Colonic mucosa (tissue), 4 donors: ENCODE measurements around the gene ZNF547. TPM values are rescaled to one million over a fixed set of nuclear protein-coding genes. Genes with fewer than 3 reads are reported as not detected.

Experiments
- DNase-seq: peaks from one replicate; pipeline ENCODE4 v3.0.0-alpha.2; 2020
- H3K27ac ChIP-seq: fragments of 200-600 bp; one replicate; pipeline ENCODE4 v1.8.0; 2021
- H3K27me3 ChIP-seq: fragments of 200-600 bp; one replicate; pipeline ENCODE4 v1.8.0; 2021
- H3K36me3 ChIP-seq: fragments of 200-600 bp; one replicate; pipeline ENCODE4 v1.8.0; 2021
- H3K4me1 ChIP-seq: fragments of 200-600 bp; one replicate; pipeline ENCODE4 v1.8.0; 2021; ENCODE audit warnings: mild to moderate bottlenecking
- H3K4me3 ChIP-seq: fragments of 200-600 bp; one replicate; pipeline ENCODE4 v1.8.0; 2021
- H3K9ac ChIP-seq, 2 donors: one replicate each; pipeline ENCODE4 v1.7.0; 2013; ENCODE audit warnings: control low read depth in 2 of 2, low read depth in 2 of 2, low read length in 2 of 2
- H3K9me3 ChIP-seq: fragments of 200-600 bp; one replicate; pipeline ENCODE4 v1.8.0; 2021
- CTCF ChIP-seq: fragments of 200-600 bp; IDR thresholded peaks from one replicate; pipeline ENCODE4 v1.8.0; 2022; ENCODE audit warnings: antibody characterized with exemption, mild to moderate bottlenecking
- intact Hi-C: fragments of 100-400 bp; cut with DNase I; formaldehyde crosslinking; loops from one replicate; pipeline ENCODE4 v1.14.1; 2022
- total RNA-seq, 2 donors: library from RNA; stranded (reverse); fragmentation: NEBNext Ultra II Directional in 1 of 2; extraction: Animal tissue kit (Norgen Biotek cat#: 25700) in 1 of 2; gene quantifications; one replicate each; pipeline ENCODE4 v1.2.1, GENCODE V29; 2021
- donor health status: healthy.
- donor health status: DM: no; HTN: no; CAD: no.
- donor health status: DM: no; HTN: no; CAD: no.

The ZNF547 gene
- total RNA-seq, 2 donors from 2014 or later, result 1.2 to 2.3 TPM

GRCh38 chr19:57321116-57321515 is 42.2 kb upstream of the ZNF547 start:
- DNase-seq, result no peak

GRCh38 chr19:57321751-57322150 is 41.6 kb upstream of the ZNF547 start:
- intact Hi-C loops, result no loop called here
- no peaks in the 10 kb centered on the region for H3K4me1 ChIP-seq
- no peaks in the 10 kb centered on the region for H3K36me3 ChIP-seq
- H3K27ac ChIP-seq, result no peak overlapping the region
- H3K9ac ChIP-seq, result no peak overlapping the region
- no peak for TF ChIP-seq CTCF
- peaks cover 5% of the 10 kb centered on the region for H3K27me3 ChIP-seq
- peak overlapping the region; percentile 89 for H3K4me3 ChIP-seq
- DNase-seq, result no peak
- no peaks in the 10 kb centered on the region for H3K9me3 ChIP-seq

More at GRCh38 chr19:57321116-57321515, 42.2 kb upstream of the ZNF547 start:
- intact Hi-C loops, result no loop called here
- H3K9me3 ChIP-seq, result no peaks in the 10 kb centered on the region
- H3K27me3 ChIP-seq, result peaks cover 5% of the 10 kb centered on the region
- no peak overlapping the region for H3K27ac ChIP-seq
- H3K4me3 ChIP-seq, result peak overlapping the region; percentile 89
- H3K9ac ChIP-seq, result peak overlapping the region; percentile 87 to 91
- TF ChIP-seq CTCF, result no peak
- no peaks in the 10 kb centered on the region for H3K4me1 ChIP-seq
- H3K36me3 ChIP-seq, result no peaks in the 10 kb centered on the region

GRCh38 chr19:57324992-57325391 is 38.4 kb upstream of the ZNF547 start:
- Histone ChIP-seq H3K27me3 (no peaks in the 10 kb centered on the region), H3K27ac (no peak overlapping the region), H3K4me3 (no peak overlapping the region), H3K4me1 (no peaks in the 10 kb centered on the region), H3K9me3 (no peaks in the 10 kb centered on the region), H3K36me3 (peaks cover 6% of the 10 kb centered on the region), H3K9ac (no peak overlapping the region)
- no peak for DNase-seq
- TF ChIP-seq CTCF, result no peak
- intact Hi-C loops, result no loop called here

- Histone ChIP-seq H3K9me3 (no peaks in the 10 kb centered on the region), H3K4me3 (no peak overlapping the region), H3K27ac (no peak overlapping the region), H3K27me3 (no peaks in the 10 kb centered on the region), H3K4me1 (no peaks in the 10 kb centered on the region), H3K9ac (no peak overlapping the region), H3K36me3 (peaks cover 6% of the 10 kb centered on the region)
- TF ChIP-seq CTCF, result no peak
- no peak for DNase-seq
- intact Hi-C loops, result no loop called here
These were observed 35.4 kb upstream of the ZNF547 start for GRCh38 chr19:57327993-57328392.

- no peak for DNase-seq
- no peaks in the 10 kb centered on the region for H3K36me3 ChIP-seq
- H3K27me3 ChIP-seq, result no peaks in the 10 kb centered on the region
- H3K9ac ChIP-seq, result no peak overlapping the region
- no peak for TF ChIP-seq CTCF
- no peaks in the 10 kb centered on the region for H3K4me1 ChIP-seq
- H3K4me3 ChIP-seq, result no peak overlapping the region
- no peak overlapping the region for H3K27ac ChIP-seq
- intact Hi-C loops, result no loop called here
- no peaks in the 10 kb centered on the region for H3K9me3 ChIP-seq
These were observed 29.2 kb upstream of the ZNF547 start for GRCh38 chr19:57334191-57334590.

GRCh38 chr19:57338877-57339276 is 24.5 kb upstream of the ZNF547 start:
- Histone ChIP-seq H3K36me3 (no peaks in the 10 kb centered on the region), H3K9me3 (no peaks in the 10 kb centered on the region), H3K27ac (no peak overlapping the region), H3K9ac (no peak overlapping the region), H3K4me1 (no peaks in the 10 kb centered on the region), H3K27me3 (no peaks in the 10 kb centered on the region), H3K4me3 (no peak overlapping the region)
- intact Hi-C loops, result no loop called here
- DNase-seq, result no peak
- no peak for TF ChIP-seq CTCF
